H1 (cell line): ENCODE data around the gene HBS1L. TPM values are rescaled to one million over a fixed set of nuclear protein-coding genes. Genes with fewer than 3 reads are reported as not detected.

Source experiments
- CTCF ChIA-PET: fragments of 300-600 bp; sonication (Branson Sonifier 250); formaldehyde crosslinking; loops from one replicate; lab custom pipeline; 2021; ENCODE audit not compliant: partially characterized antibody; lab: Charles Lee
- POLR2A ChIA-PET: fragments of 300-600 bp; sonication (Branson Sonifier 250); formaldehyde crosslinking; loops from one replicate; lab custom pipeline; 2021; ENCODE audit warnings: inconsistent platforms; ENCODE audit not compliant: partially characterized antibody; lab: Charles Lee
- DNase-seq, 2 experiments: peaks; one replicate each; pipeline versions ENCODE4 v3.0.0 to v3.0.0-alpha.2; 2010 to 2022; ENCODE audit warnings: low spot score in 2 of 2, low read depth in 1 of 2, mixed read lengths in 1 of 2
- FAIRE-seq: peaks from 2 replicates; lab custom pipeline; 2011; peaks lifted over from hg19 to GRCh38; lab: Jason Lieb, UNC
- H2AFZ ChIP-seq: 2 replicates; pipeline ENCODE4 v1.8.1; 2012; ENCODE audit warnings: low read length, inconsistent platforms
- H2AK5ac ChIP-seq: 2 replicates; pipeline ENCODE4 v1.6.1; 2013; ENCODE audit warnings: low read depth, low read length
- H2BK120ac ChIP-seq: replicated peaks from 2 replicates; pipeline ENCODE3; 2013; ENCODE audit warnings: low read depth, low read length, inconsistent platforms
- H2BK12ac ChIP-seq: 2 replicates; pipeline ENCODE4 v1.6.1; 2013; ENCODE audit warnings: low read depth, low read length
- H2BK15ac ChIP-seq: 2 replicates; pipeline ENCODE4 v1.6.1; 2013; ENCODE audit warnings: low read length
- H2BK20ac ChIP-seq: 2 replicates; pipeline ENCODE4 v1.6.1; 2013; ENCODE audit warnings: low read length
- H2BK5ac ChIP-seq: 2 replicates; pipeline ENCODE4 v1.6.1; 2013; ENCODE audit warnings: low read depth, low read length
- H3K14ac ChIP-seq: 2 replicates; pipeline ENCODE4 v1.6.1; 2013; ENCODE audit warnings: inconsistent platforms; ENCODE audit not compliant: insufficient read length
- H3K18ac ChIP-seq: 2 replicates; pipeline ENCODE4 v1.6.1; 2013; ENCODE audit warnings: low read length; ENCODE audit errors: extremely low read depth
- H3K23ac ChIP-seq: 2 replicates; pipeline ENCODE4 v1.6.1; 2013; ENCODE audit warnings: inconsistent platforms; ENCODE audit not compliant: insufficient read length
- H3K23me2 ChIP-seq: 2 replicates; pipeline ENCODE4 v1.6.1; 2013; ENCODE audit warnings: low read depth, low read length
- H3K27ac ChIP-seq: 2 replicates; pipeline ENCODE4 v1.6.1; 2011; ENCODE audit warnings: low read depth, low read length, inconsistent platforms
- H3K27me3 ChIP-seq, 4 experiments: replicated peaks in 1 of 4; 1 replicate in 1 of 4; 2 replicates in 3 of 4; pipeline versions ENCODE4 v1.6.1 to v1.8.1; 2011 to 2013; ENCODE audit warnings: low read length in 3 of 4, mild to moderate bottlenecking in 3 of 4, inconsistent platforms in 2 of 4, mixed read lengths in 2 of 4, moderate library complexity in 1 of 4; ENCODE audit not compliant: control insufficient read depth in 3 of 4, insufficient read depth in 3 of 4; ENCODE audit errors: extremely low read depth in 1 of 4
- H3K36me3 ChIP-seq, 4 experiments: 2 replicates each; pipeline versions ENCODE4 v1.6.1 to v1.8.1; 2011 to 2013; ENCODE audit warnings: mild to moderate bottlenecking in 4 of 4, low read length in 3 of 4, moderate library complexity in 2 of 4, control low read depth in 1 of 4, inconsistent platforms in 1 of 4; ENCODE audit not compliant: insufficient read depth in 4 of 4, control insufficient read depth in 2 of 4
- H3K4ac ChIP-seq: replicated peaks from 2 replicates; pipeline ENCODE3; 2013; ENCODE audit warnings: low read length, low read depth, mixed read lengths, inconsistent platforms; ENCODE audit not compliant: insufficient read length
- H3K4me1 ChIP-seq, 4 experiments: replicated peaks in 1 of 4; 1 replicate in 1 of 4; 2 replicates in 3 of 4; pipeline versions ENCODE4 v1.6.1 to v1.8.1; 2011 to 2013; ENCODE audit warnings: low read length in 3 of 4, inconsistent platforms in 2 of 4, mixed read lengths in 1 of 4; ENCODE audit not compliant: insufficient read depth in 4 of 4, control insufficient read depth in 3 of 4
- H3K4me2 ChIP-seq, 2 experiments: 2 replicates each; pipeline versions ENCODE4 v1.6.1 to v1.8.1; 2011 to 2013; ENCODE audit warnings: low read depth in 2 of 2, low read length in 2 of 2, control low read depth in 1 of 2, inconsistent platforms in 1 of 2, mild to moderate bottlenecking in 1 of 2; ENCODE audit not compliant: insufficient read depth in 1 of 2
- H3K4me3 ChIP-seq, 4 experiments: fragments of 200-600, 300-600 bp in 1 of 4; sonication (generic), shearing (Covaris generic), sonication (Bioruptor Twin) in 1 of 4; 2 replicates each; pipeline versions ENCODE4 v1.5.1 to v1.8.1; 2011 to 2016; ENCODE audit warnings: low read length in 4 of 4, low read depth in 3 of 4, control low read depth in 2 of 4, inconsistent platforms in 2 of 4, mild to moderate bottlenecking in 2 of 4, mixed read lengths in 1 of 4, moderate library complexity in 1 of 4; ENCODE audit not compliant: insufficient read depth in 2 of 4; ENCODE audit errors: extremely low read depth in 1 of 4
- H3K56ac ChIP-seq: replicated peaks from 2 replicates; pipeline ENCODE3; 2013; ENCODE audit warnings: low read depth, mild to moderate bottlenecking, mixed read lengths, low read length, inconsistent platforms; ENCODE audit not compliant: insufficient read length
- H3K79me1 ChIP-seq: 2 replicates; pipeline ENCODE4 v1.6.1; 2013; ENCODE audit warnings: low read depth, low read length, control low read depth
- H3K79me2 ChIP-seq, 2 experiments: 2 replicates each; pipeline versions ENCODE4 v1.6.1 to v1.8.1; 2012 to 2013; ENCODE audit warnings: low read length in 2 of 2, mild to moderate bottlenecking in 2 of 2, inconsistent platforms in 1 of 2; ENCODE audit not compliant: insufficient read depth in 2 of 2, control insufficient read depth in 1 of 2
- H3K9ac ChIP-seq, 4 experiments: replicated peaks in 1 of 4; 1 replicate in 1 of 4; 2 replicates in 3 of 4; pipeline versions ENCODE4 v1.6.1 to v1.8.1; 2011 to 2013; ENCODE audit warnings: low read depth in 3 of 4, low read length in 3 of 4, control low read depth in 2 of 4, mild to moderate bottlenecking in 2 of 4, moderate library complexity in 2 of 4, inconsistent platforms in 1 of 4; ENCODE audit errors: extremely low read depth in 1 of 4
- H3K9me3 ChIP-seq, 2 experiments: 2 replicates each; pipeline versions ENCODE4 v1.6.1 to v1.8.1; 2012 to 2013; ENCODE audit warnings: mild to moderate bottlenecking in 2 of 2, moderate library complexity in 2 of 2, control low read depth in 1 of 2, inconsistent platforms in 1 of 2, low read depth in 1 of 2, low read length in 1 of 2, mixed read lengths in 1 of 2; ENCODE audit not compliant: insufficient read depth in 2 of 2
- H4K20me1 ChIP-seq, 2 experiments: replicated peaks in 1 of 2; 2 replicates each; pipeline versions ENCODE3 to v1.8.1; 2011 to 2013; ENCODE audit warnings: inconsistent platforms in 2 of 2, low read length in 2 of 2, mild to moderate bottlenecking in 1 of 2; ENCODE audit not compliant: insufficient read depth in 2 of 2, control insufficient read depth in 1 of 2
- H4K5ac ChIP-seq: 2 replicates; pipeline ENCODE4 v1.6.1; 2013; ENCODE audit warnings: low read length, low read depth, mixed read lengths, inconsistent platforms; ENCODE audit not compliant: insufficient read length
- H4K8ac ChIP-seq: 2 replicates; pipeline ENCODE4 v1.8.0; 2013; ENCODE audit warnings: mild to moderate bottlenecking, moderate library complexity, low read length, inconsistent platforms; ENCODE audit not compliant: insufficient read depth; ENCODE audit errors: extremely low read depth
- H4K91ac ChIP-seq: replicated peaks from 2 replicates; pipeline ENCODE3; 2013; ENCODE audit warnings: low read length, mixed read lengths, inconsistent platforms; ENCODE audit not compliant: insufficient read length
- BCL11A ChIP-seq, 2 experiments: IDR thresholded peaks; one replicate each; pipeline ENCODE4 v1.6.1; 2011; ENCODE audit warnings: low read depth in 2 of 2, low read length in 2 of 2, mild to moderate bottlenecking in 2 of 2
- GTF2F1 ChIP-seq: IDR thresholded peaks from 2 replicates; pipeline ENCODE4 v1.6.1; 2012; ENCODE audit warnings: low read depth, low read length, improper control_type of control experiment, borderline replicate concordance
- HDAC2 ChIP-seq, 2 experiments: fragments of 300-600 bp in 1 of 2; sonication (generic) in 1 of 2; IDR thresholded peaks; 2 replicates each; pipeline ENCODE4 v1.6.1; 2011 to 2012; ENCODE audit warnings: low read depth in 2 of 2, low read length in 2 of 2, mild to moderate bottlenecking in 2 of 2, moderate library complexity in 2 of 2, borderline replicate concordance in 1 of 2, inconsistent platforms in 1 of 2
- MAFK ChIP-seq: IDR thresholded peaks from 2 replicates; pipeline ENCODE4 v1.6.1; 2012; ENCODE audit warnings: low read depth, mild to moderate bottlenecking, improper control_type of control experiment, low read length
- POLR2AphosphoS5 ChIP-seq: IDR thresholded peaks from 2 replicates; pipeline ENCODE4 v1.6.1; 2011; ENCODE audit warnings: low read depth, low read length
- RBBP5 ChIP-seq: IDR thresholded peaks from 2 replicates; pipeline ENCODE4 v1.7.1; 2012; ENCODE audit warnings: low read depth, mild to moderate bottlenecking, inconsistent platforms, low read length, moderate library complexity, borderline replicate concordance
- SP1 ChIP-seq: IDR thresholded peaks from 2 replicates; pipeline ENCODE4 v1.6.1; 2011; ENCODE audit warnings: low read depth, low read length
- TAF7 ChIP-seq: optimal IDR thresholded peaks from 2 replicates; pipeline ENCODE3; 2011; ENCODE audit warnings: low read depth, mild to moderate bottlenecking, inconsistent platforms, low read length, moderate library complexity, borderline replicate concordance
- WGBS, 2 experiments: shearing (Covaris generic) in 1 of 2; methylation state at CpG; one replicate each; pipeline versions ENCODE4 v1.1.6 to v1.1.7; 2013 to 2015; ENCODE audit warnings: low lambda C conversion rate in 2 of 2, mixed read lengths in 2 of 2, inconsistent platforms in 1 of 2, low coverage in 1 of 2, missing lambda C conversion rate in 1 of 2; ENCODE audit not compliant: insufficient replicate concordance in 2 of 2, insufficient coverage in 1 of 2, insufficient read length in 1 of 2; ENCODE audit errors: extremely low coverage in 1 of 2, missing lambda C conversion rate in 1 of 2; 5-methylcytosine and 5-hydroxymethylcytosine counted together
- polyA plus RNA-seq, 7 experiments: library from polyadenylated mRNA; depleted of rRNA in 3 of 7; stranded (reverse) in 5 of 7; unstranded in 2 of 7; fragments of >200 nt in 5 of 7; fragments of 200-250 nt in 2 of 7; gene quantifications; 1 replicate in 5 of 7; 2 replicates in 1 of 7; 4 replicates in 1 of 7; pipeline versions ENCODE4 v1.2.1 to v1.2.3, GENCODE V29; 2011 to 2013; ENCODE audit warnings: missing spikeins in 2 of 7, mixed read lengths in 2 of 7
- total RNA-seq: library from RNA; stranded (reverse); fragmentation: NEBNext Ultra II Directional; extraction: Animal tissue kit (Norgen Biotek cat#: 25700); gene quantifications from 2 replicates; pipeline ENCODE4 v1.2.1, GENCODE V29; 2021

HBS1L gene
- total and polyA plus RNA-seq, 2 of the 8 experiments (the other 6 are each of a cell fraction or from before 2014, with no cell fraction given), result 28.1 to 97.1 TPM

DNA sequence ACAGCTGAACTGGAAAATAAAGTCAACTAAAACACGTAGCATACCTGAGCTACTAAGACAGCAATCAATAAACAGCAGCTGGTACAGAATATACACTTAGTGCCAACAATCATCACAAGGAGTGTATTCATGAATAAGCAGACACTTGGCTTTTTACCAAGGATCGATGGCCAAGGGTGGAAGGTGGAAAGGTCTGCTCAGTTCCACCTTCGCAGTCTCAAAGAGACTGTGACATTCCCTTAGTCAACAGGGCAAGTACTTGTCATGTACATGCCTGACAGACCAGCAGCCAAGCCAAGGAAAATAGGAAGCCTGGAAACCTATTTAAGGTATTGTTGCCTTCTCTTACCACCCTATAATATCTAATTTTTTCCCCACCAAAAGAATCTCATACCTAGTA lies 21.4 kb downstream of the HBS1L start:
- H4K20me1 ChIP-seq, result no peaks in the 10 kb centered on the region
- POLR2A ChIA-PET, result no interaction called here
- WGBS, 2 experiments, result 83% methylated on average over 3 of the region's 3 CpGs; no CpG with 5 or more reads in 1 of the 2 experiments
- no peak for TF ChIP-seq RBBP5
- no peak for TF ChIP-seq MAFK
- TF ChIP-seq HDAC2 (IDR thresholded peaks at IDR 0.05; ENCODE audit: borderline replicate concordance in 1 of 2, low read depth in 2 of 2, low read length in 2 of 2), result no peak
- no peak for TF ChIP-seq GTF2F1
- no peak for TF ChIP-seq TAF7
- TF ChIP-seq POLR2AphosphoS5, result no peak
- TF ChIP-seq SP1, result no peak
- no peak for TF ChIP-seq BCL11A (IDR thresholded peaks at IDR 0.05; ENCODE audit: low read depth in 2 of 2, low read length in 2 of 2)

More for the DNA sequence above, 21.4 kb downstream of the HBS1L start:
- Histone ChIP-seq H4K8ac (no peak overlapping the region), H3K79me2 (no peaks in the 10 kb centered on the region; a peak in 2 of 4 replicates), H3K27ac (no peak overlapping the region), H3K4ac (no peak overlapping the region), H2BK12ac (no peak overlapping the region), H3K9me3 (no peaks in the 10 kb centered on the region), H2BK15ac (no peak overlapping the region), H3K9ac (no peak overlapping the region), H3K4me1 (no peaks in the 10 kb centered on the region), H3K23ac (no peak overlapping the region), H3K36me3 (peaks cover 2 to 26% (median 8%) of the 10 kb centered on the region in 4 experiments; a peak in 3 of 8 replicates), H2AFZ (no peak overlapping the region), H3K4me2 (no peak overlapping the region), H3K14ac (no peak overlapping the region), H2BK20ac (no peak overlapping the region), H4K91ac (no peak overlapping the region), H2AK5ac (no peak overlapping the region), H3K23me2 (no peaks in the 10 kb centered on the region), H2BK120ac (no peak overlapping the region), H3K4me3 (no peak overlapping the region), H4K5ac (no peak overlapping the region), H3K56ac (no peak overlapping the region), H3K27me3 (no peaks in the 10 kb centered on the region), H3K79me1 (no peaks in the 10 kb centered on the region), H3K18ac (no peak overlapping the region), H2BK5ac (no peak overlapping the region)
- FAIRE-seq (no peak), DNase-seq (no peak)
- CTCF ChIA-PET, result no interaction called here
